GM12801 (cell line): ENCODE data around the gene EBI3.

Experiments
- CTCF ChIP-seq: IDR thresholded peaks from one replicate; pipeline ENCODE4 v1.5.1; 2011; ENCODE audit warnings: control low read depth; ENCODE audit not compliant: insufficient read length; ENCODE audit errors: extremely low read depth

The EBI3 gene

GRCh38 chr19:4224470-4224869, 4.9 kb upstream of the EBI3 start:
- no peak for TF ChIP-seq CTCF

- no peak for TF ChIP-seq CTCF
These were observed 3.4 kb upstream of the EBI3 start for GRCh38 chr19:4225885-4226284.

GRCh38 chr19:4227771-4228170, 1.6 kb upstream of the EBI3 start:
- no peak for TF ChIP-seq CTCF

GRCh38 chr19:4228765-4229178, 551 bp upstream of the EBI3 start:
- no peak for TF ChIP-seq CTCF

- TF ChIP-seq CTCF, result no peak
These were observed 3.4 kb downstream of the EBI3 start for GRCh38 chr19:4232614-4233281.

- TF ChIP-seq CTCF, result no peak
These were observed 4.0 kb downstream of the EBI3 start for GRCh38 chr19:4233282-4233853.

GRCh38 chr19:4234142-4234861, 5.0 kb downstream of the EBI3 start:
- TF ChIP-seq CTCF, result no peak
